A673 (cell line): ENCODE measurements around the gene SEMA6A.

Experiments used
- EZH2 ChIP-seq: fragments of 200-600 bp; sonication (generic); IDR thresholded peaks from 2 replicates; pipeline ENCODE4 v1.6.1; 2017; ENCODE audit warnings: borderline replicate concordance, low read depth, mild to moderate bottlenecking, mixed read lengths, antibody characterized with exemption, low read length; ENCODE audit not compliant: poor library complexity, severe bottlenecking
- TF ChIP-seq, protein P1 (sequence below): fragments of 300-800, 200-600 bp; sonication (generic); conservative IDR thresholded peaks from 2 replicates; pipeline ENCODE4 v1.5.1; 2017; ENCODE audit warnings: low read depth, mild to moderate bottlenecking, antibody characterized with exemption, low read length, moderate library complexity, mixed read lengths

DNA sequence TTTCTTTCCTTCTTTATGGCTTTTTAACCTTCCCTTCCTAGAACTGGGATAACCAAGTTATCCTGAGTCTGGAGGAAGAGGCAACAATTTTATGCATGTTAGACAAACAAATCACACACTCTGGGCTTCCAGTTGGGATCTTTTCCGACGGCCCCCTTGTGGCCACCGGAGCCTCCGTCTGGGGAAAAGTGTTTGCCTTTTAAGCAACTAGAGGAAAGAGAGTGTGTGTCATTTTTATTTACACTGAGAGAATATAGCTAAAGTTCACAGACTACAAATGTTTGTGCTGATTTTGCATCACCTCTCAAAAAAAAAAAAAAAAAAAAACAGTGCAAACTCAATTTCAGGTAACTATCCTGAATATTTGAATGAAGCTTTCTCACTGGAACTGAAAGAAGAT lies 126.2 kb downstream of the SEMA6A start:
- no peak for TF ChIP-seq EZH2
- TF ChIP-seq, protein P1, sequence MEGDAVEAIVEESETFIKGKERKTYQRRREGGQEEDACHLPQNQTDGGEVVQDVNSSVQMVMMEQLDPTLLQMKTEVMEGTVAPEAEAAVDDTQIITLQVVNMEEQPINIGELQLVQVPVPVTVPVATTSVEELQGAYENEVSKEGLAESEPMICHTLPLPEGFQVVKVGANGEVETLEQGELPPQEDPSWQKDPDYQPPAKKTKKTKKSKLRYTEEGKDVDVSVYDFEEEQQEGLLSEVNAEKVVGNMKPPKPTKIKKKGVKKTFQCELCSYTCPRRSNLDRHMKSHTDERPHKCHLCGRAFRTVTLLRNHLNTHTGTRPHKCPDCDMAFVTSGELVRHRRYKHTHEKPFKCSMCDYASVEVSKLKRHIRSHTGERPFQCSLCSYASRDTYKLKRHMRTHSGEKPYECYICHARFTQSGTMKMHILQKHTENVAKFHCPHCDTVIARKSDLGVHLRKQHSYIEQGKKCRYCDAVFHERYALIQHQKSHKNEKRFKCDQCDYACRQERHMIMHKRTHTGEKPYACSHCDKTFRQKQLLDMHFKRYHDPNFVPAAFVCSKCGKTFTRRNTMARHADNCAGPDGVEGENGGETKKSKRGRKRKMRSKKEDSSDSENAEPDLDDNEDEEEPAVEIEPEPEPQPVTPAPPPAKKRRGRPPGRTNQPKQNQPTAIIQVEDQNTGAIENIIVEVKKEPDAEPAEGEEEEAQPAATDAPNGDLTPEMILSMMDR = no peak
